HUES48 (cell line): ENCODE measurements around the gene CACNG1.

ENCODE experiments used
- H3K27ac ChIP-seq: one replicate; pipeline ENCODE4 v1.7.0; 2013; ENCODE audit warnings: low read depth, low read length, inconsistent platforms
- H3K27me3 ChIP-seq: 2 replicates; pipeline ENCODE4 v1.6.1; 2013; ENCODE audit warnings: mild to moderate bottlenecking, low read length; ENCODE audit not compliant: control insufficient read depth, insufficient read depth
- H3K36me3 ChIP-seq: 2 replicates; pipeline ENCODE4 v1.6.1; 2013; ENCODE audit warnings: low read length; ENCODE audit not compliant: control insufficient read depth, insufficient read depth
- H3K4me1 ChIP-seq: 2 replicates; pipeline ENCODE4 v1.6.1; 2013; ENCODE audit warnings: mild to moderate bottlenecking, low read length; ENCODE audit not compliant: control insufficient read depth, insufficient read depth
- H3K4me3 ChIP-seq: 2 replicates; pipeline ENCODE4 v1.5.1; 2013; ENCODE audit warnings: mild to moderate bottlenecking, low read depth, low read length
- H3K9ac ChIP-seq: 2 replicates; pipeline ENCODE4 v1.6.1; 2013; ENCODE audit warnings: mild to moderate bottlenecking, low read depth, low read length, moderate library complexity
- H3K9me3 ChIP-seq: 2 replicates; pipeline ENCODE4 v1.6.1; 2013; ENCODE audit warnings: low read length; ENCODE audit not compliant: control insufficient read depth, insufficient read depth

Gene CACNG1

DNA sequence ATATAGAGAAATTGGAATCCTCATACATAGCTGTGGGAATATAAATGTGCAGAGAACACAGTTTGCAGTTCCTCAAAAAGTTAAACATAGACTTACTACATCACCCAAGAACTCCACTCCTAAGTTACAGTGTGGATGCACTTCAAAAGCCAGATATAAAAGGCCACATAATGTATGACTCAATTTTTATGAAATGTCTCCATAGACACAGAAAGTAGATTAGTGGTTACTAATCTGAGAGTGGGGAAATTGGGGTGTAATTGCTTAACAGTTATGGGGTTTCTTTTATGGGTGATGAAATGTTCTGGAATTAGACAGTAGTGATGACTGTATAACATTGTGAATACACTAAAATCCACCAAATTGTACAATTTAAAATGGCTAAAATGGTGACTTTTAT is 60.9 kb downstream of the CACNG1 start:
- Histone ChIP-seq H3K27ac (no peak overlapping the region), H3K36me3 (peaks cover 30% of the 10 kb centered on the region), H3K4me1 (no peaks in the 10 kb centered on the region), H3K4me3 (no peak overlapping the region), H3K9ac (no peak overlapping the region), H3K9me3 (no peaks in the 10 kb centered on the region), H3K27me3 (no peaks in the 10 kb centered on the region)
